CD4-positive, alpha-beta T cell treated with Interleukin-12 subunit alpha and Interleukin-12 subunit beta, for 1 hour (primary cell): Measurements from ENCODE around the gene MSH3.
"Not testable (repeated sequence)": the region's sequence is repeated elsewhere in the genome, so short reads cannot be mapped to it uniquely, and the experiment has no call there.

Source experiments
- DNase-seq: peaks from one replicate; pipeline ENCODE4 v3.0.0-alpha.2; 2020

The MSH3 gene

DNA sequence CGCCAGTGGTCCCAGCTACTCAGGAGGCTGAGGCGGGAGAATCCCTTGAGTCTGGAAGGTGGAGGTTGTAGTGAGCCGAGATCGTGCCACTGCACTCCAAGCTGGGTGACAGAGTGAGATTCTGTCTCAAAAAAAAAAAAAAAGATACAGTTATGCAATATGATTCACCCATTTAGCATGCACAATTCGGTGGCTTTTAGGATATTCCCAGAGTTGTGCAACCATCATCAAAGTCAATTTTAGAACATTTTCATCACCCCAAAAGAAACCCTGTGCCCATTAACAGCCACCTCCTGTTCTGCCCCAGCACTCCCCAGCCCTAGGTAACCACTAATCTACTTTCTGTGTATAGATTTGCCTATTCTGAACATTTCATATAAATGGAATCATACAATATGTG, 4.7 kb downstream of the MSH3 start:
- no peak for DNase-seq

GRCh38 chr5:80660661-80661060, 6.2 kb downstream of the MSH3 start:
- not testable (repeated sequence) for DNase-seq

DNA sequence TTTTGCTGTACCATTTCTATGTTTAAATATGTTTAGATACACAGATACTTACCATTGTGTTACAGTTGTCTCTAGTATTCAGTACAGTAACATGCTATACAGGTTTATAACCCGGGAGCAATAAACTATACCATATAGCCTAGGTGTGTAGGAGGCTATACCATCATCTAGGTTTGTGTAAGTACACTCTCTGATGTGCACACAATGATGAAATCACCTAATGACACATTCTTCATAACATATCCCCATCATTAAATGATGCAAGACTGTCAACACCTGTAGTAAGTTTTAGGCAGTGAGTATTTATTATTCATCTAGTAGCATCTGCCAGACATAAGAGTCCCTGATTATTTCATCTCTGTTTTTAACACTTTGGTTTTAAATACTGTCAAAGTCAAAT, 7.7 kb downstream of the MSH3 start:
- DNase-seq, result no peak

DNA sequence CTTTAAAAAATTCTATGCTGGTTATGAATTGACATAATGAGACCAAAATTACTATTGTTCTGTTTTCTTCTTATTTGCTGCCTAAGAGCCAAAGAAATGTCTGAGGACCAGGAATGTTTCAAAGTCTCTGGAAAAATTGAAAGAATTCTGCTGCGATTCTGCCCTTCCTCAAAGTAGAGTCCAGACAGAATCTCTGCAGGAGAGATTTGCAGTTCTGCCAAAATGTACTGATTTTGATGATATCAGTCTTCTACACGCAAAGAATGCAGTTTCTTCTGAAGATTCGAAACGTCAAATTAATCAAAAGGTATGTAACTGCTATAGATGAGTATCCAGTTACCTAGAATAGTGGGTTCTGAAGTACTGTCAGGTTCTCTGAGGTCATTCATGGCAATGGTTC, 10.6 kb downstream of the MSH3 start:
- DNase-seq, result no peak

GRCh38 chr5:80667384-80667783, 12.9 kb downstream of the MSH3 start:
- no peak for DNase-seq

- DNase-seq, result no peak
Measured at GRCh38 chr5:80668016-80668969, 13.8 kb downstream of the MSH3 start.

DNA sequence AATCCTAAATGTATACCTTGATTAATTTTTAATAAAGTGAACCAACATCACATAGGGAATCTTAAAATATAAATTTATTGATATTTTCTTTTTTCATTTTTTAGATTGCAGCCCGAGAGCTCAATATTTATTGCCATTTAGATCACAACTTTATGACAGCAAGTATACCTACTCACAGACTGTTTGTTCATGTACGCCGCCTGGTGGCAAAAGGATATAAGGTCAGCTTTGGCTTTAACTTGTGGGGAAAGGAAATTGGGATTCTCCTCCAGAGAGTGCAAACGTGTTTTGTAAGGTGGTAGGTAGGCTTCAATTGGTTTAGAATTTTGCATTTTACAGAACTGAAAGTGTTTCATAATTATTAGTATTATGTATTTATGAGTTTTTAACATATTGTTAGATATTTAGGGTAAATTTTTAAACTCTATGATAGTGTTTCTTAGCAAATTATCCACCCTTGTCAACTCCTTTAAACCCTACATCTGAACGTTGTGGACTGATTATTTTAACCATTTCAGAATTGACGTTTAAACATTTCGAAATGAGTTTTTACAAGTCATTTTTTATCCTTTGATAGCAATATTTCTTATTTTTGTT, 17.8 kb downstream of the MSH3 start:
- DNase-seq, result peak; percentile 64

DNA sequence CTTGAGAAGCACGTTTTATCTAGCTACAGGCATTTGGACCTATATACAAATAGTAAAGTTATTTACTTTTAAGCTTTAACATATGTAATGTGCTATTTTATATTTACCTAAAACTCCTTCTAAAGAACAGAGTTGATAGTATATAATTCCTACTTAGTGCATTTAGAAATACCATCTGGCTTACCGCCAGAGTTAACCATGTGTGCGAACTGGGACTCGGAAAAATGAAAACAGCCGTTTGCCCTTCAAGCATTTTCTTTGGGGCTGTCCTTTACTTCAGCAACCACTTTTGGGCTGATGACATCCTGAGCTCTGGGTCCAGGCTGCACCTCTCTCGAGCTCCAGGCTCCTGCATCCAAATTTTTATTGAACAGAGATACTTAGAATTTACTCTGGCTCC, 22.3 kb downstream of the MSH3 start:
- no peak for DNase-seq

DNA sequence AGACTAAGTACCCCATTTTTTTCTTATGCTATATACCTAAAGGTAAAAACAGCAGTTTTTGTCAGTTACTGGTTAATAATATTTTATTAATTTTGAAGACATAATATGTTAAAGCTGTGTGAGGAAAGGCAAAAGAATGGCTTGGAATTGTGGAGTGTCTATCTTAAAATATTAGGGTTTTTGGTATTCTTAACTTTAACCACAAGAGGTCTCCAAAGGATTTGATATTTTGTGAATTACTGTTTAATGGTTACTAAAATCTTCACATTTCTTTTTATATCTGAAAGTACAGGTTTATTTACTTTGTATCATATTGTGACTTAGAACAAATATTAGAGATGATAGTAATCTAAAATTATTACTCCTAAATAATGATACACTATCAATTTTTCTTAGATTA, 32.3 kb downstream of the MSH3 start:
- DNase-seq, result peak; percentile 33

DNA sequence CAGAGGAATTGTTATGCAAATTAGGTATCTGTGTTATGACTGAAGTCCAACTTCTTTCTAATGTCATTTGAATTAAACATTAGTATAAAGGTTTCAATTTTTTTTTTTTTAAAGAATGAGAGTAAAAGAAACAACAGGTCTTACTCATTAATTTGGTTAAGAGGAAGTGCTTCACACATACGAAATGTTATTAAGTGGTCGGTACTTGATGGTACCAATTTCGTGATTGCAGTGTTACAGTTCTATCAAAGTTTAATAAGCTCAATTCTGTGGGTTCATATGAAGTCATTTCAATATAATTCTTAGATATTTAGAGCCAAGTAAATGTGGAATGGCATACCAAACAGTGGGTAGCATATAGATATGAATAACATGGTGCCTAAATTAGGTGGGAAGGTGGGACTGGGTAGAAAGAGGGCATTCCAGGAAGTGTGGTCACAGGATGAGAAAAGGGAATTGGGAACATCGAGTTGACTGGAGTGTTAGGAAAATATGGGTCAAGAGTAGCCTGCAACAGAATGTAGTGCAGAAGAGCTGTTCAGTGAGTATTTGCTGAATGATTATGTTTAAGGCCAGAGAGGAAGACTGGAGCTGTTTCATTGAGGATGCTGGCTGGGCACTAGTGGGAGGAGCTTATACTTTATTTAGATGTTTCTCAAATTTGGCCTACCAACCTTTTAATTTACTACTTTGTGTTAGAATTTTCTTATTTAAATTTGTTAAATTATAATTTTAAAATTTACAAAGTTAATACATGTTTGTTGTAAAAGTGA, 34.4 kb downstream of the MSH3 start:
- no peak for DNase-seq

GRCh38 chr5:80689627-80690026, 35.2 kb downstream of the MSH3 start:
- no peak for DNase-seq

GRCh38 chr5:80695666-80696065, 41.2 kb downstream of the MSH3 start:
- DNase-seq, result no peak

DNA sequence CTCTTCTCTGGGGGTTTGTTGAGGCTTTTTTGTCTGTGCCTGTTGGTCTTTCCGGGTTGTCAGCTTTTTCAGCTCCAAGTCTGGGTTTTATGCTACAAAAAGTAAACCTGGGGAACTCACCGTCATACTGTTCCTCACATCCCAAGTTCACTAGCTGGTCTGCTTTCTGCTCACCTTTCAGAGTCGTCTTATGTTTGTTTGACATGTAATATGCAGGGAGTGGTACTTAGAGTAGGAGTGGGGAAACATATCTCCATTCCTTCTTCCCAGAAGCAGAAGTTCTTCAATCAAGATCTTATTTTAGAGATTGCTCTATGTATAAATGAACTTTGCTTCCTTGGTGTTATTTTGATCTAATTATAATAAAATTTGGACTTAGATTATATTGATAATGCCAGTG, 42.0 kb downstream of the MSH3 start:
- no peak for DNase-seq

DNA sequence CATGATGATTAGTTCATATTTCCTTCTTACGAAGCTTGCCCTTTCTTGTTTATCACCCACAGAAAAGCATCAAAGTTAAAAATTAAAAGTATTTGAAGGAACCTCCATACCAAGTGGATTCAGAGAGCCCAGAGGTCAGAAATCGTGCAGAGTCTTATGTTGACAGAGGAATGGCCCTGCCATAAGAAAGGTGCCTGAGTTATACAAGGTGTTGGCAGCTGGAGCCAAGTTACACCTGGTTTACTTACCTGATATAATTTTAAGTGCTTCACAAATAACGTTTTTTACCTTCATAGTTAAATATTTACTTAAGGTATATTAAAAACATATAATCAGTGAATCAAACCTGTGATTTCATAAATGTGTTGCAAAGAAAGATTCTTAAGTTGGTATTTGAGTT, 42.6 kb downstream of the MSH3 start:
- DNase-seq, result no peak

DNA sequence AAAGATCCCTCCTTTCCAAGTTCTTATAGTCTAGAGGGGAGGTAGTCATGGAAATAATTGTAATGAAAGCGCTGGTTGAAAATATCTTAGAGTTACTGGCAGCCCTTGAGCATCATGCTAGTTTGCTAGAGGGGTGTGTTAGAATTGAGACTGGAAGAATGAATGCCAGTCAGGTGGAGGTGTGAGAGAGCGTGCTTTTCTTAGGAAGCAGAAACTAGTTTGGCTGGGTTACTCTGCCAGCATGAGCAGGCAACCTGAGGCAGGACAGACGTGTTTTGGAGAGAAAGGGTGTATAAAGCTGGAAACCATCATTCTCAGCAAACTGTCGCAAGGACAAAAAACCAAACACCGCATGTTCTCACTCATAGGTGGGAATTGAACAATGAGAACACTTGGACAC, 43.9 kb downstream of the MSH3 start:
- DNase-seq, result no peak

- no peak for DNase-seq
Measured at GRCh38 chr5:80701597-80701996, 47.1 kb downstream of the MSH3 start.

GRCh38 chr5:80703291-80703690, 48.8 kb downstream of the MSH3 start:
- DNase-seq, result no peak

DNA sequence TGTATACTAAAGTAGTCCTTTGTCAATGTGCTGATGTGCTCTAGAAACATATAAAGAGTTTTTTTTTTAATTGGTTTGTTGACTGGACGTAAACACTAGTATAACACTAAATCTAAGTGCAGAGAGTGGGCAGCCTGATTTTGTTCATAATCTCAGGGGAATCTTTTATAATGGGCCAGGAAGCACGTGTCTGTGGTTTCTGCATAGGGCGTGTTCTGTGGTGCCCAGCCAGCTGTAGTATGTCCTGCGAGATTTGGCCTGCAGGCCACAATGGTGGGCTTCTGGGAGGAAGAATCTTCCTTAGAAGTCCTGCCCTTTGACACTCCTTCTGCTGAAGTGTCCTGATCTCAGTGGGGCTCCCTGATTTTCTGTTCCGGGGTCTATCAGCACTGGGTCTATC, 49.3 kb downstream of the MSH3 start:
- DNase-seq, result no peak

DNA sequence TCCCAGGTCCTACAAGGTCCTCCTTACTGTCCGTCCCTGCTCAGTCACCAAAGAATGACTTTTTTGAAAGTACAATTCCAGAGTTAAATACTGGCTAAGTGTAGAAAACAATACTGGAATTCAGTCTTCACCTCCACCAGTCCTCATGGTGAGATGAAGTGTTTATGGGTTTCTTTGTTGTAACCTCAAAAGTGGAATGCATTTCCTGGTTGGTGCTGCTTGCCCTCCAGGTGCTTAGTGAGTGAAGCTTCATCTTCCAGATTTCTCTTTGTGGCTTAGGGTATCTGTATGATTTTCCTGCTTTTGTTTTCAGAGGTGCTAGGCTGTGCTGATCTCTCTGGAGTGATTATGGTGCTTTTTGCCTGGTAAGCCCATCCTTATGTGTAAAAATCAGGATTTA, 49.8 kb downstream of the MSH3 start:
- no peak for DNase-seq

GRCh38 chr5:80705216-80705769, 50.8 kb downstream of the MSH3 start:
- DNase-seq, result no peak

GRCh38 chr5:80705801-80706200, 51.3 kb downstream of the MSH3 start:
- no peak for DNase-seq

GRCh38 chr5:80706835-80707447, 52.5 kb downstream of the MSH3 start:
- no peak for DNase-seq

GRCh38 chr5:80707645-80708044, 53.2 kb downstream of the MSH3 start:
- no peak for DNase-seq
